ENCODE measurements around the gene ZNF280D.

Gene ZNF280D

DNA sequence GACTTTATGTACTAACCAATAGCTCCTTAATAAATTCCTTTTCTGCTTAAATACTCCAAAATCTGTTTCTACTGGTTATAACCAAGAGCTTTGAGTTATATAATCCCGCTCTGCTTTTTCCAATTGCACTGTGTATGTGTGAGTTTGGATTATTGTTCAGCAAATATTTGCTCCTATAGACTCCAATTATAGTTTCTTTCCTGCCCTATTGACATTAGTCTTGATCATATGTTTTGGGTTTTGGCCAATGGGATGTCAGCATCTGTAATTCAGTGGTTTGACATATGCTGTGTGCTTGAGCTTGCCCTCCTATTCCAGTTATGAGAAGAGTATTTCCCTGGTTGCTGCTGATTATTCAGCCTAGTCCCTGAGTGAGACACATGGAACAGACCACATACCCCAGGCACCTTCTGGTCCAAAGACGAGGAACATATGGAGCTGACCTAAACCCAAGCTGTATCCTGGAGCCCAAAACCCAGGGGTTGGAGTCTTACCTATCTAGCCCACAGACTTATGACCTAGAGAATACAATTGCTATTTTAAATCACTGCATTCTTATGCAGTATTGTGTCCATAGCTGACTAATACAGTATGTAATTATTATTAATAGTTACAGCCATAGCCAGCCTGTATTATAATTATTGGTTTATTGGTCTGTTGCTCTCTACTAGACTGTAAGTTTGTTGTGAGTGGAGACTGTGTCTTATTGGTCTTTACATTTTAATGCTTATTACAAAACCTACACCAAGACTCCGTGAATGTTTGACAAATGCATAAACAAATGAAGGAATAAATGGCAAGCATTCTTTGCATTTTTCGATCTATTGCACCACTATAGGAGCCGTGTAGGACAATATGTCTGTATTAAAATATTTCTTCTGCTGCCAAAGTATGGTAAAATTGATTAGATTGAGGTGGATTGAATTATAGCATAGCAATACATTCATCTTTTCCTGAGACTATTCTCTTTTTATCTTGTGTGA, 11.7 kb upstream of the ZNF280D start:
- TF ChIP-seq, protein P1, sequence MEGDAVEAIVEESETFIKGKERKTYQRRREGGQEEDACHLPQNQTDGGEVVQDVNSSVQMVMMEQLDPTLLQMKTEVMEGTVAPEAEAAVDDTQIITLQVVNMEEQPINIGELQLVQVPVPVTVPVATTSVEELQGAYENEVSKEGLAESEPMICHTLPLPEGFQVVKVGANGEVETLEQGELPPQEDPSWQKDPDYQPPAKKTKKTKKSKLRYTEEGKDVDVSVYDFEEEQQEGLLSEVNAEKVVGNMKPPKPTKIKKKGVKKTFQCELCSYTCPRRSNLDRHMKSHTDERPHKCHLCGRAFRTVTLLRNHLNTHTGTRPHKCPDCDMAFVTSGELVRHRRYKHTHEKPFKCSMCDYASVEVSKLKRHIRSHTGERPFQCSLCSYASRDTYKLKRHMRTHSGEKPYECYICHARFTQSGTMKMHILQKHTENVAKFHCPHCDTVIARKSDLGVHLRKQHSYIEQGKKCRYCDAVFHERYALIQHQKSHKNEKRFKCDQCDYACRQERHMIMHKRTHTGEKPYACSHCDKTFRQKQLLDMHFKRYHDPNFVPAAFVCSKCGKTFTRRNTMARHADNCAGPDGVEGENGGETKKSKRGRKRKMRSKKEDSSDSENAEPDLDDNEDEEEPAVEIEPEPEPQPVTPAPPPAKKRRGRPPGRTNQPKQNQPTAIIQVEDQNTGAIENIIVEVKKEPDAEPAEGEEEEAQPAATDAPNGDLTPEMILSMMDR (IDR thresholded peaks at IDR 0.05; ENCODE audit: low read depth, low read length), result no peak
- TF ChIP-seq MYC (IDR thresholded peaks at IDR 0.05; ENCODE audit: low read depth, low read length) (no peak), POLR2A (IDR thresholded peaks at IDR 0.05; ENCODE audit: extremely low read depth, insufficient read length) (no peak)
- TF ChIP-seq, protein P2, sequence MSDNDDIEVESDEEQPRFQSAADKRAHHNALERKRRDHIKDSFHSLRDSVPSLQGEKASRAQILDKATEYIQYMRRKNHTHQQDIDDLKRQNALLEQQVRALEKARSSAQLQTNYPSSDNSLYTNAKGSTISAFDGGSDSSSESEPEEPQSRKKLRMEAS (IDR thresholded peaks at IDR 0.05; ENCODE audit: low read depth, low read length), result no peak
- H3K4me3 ChIP-seq (ENCODE audit: low read depth, low read length), result no peak overlapping the region
- no peak for DNase-seq (ENCODE audit: low read depth)

DNA sequence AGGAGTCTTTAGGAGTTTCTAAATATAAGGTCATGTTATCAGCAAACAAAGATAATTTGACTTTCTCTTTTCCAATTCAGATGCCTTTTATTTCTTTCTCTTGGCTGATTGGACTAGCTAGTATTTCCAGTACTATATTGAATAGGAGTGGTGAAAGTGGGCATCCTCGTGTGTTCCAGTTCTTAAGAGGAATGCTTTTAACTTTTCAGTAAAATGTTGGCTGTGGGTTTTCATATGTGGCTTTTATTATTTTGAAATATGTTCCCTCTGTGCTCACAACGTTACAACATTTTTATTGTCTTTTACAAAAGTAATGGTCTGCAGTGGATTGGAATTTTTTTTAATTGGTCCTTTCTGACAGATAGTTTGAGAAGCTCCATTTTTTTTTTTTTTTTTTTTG, 8.2 kb upstream of the ZNF280D start:
- DNase-seq (ENCODE audit: low read depth), result no peak
- H3K4me3 ChIP-seq (ENCODE audit: low read depth, low read length), result no peak overlapping the region
- TF ChIP-seq MYC (IDR thresholded peaks at IDR 0.05; ENCODE audit: low read depth, low read length), result no peak
- TF ChIP-seq, protein P2 (IDR thresholded peaks at IDR 0.05; ENCODE audit: low read depth, low read length), result no peak
- TF ChIP-seq, protein P1 (IDR thresholded peaks at IDR 0.05; ENCODE audit: low read depth, low read length), result no peak
- no peak for TF ChIP-seq POLR2A (IDR thresholded peaks at IDR 0.05; ENCODE audit: extremely low read depth, insufficient read length)

DNA sequence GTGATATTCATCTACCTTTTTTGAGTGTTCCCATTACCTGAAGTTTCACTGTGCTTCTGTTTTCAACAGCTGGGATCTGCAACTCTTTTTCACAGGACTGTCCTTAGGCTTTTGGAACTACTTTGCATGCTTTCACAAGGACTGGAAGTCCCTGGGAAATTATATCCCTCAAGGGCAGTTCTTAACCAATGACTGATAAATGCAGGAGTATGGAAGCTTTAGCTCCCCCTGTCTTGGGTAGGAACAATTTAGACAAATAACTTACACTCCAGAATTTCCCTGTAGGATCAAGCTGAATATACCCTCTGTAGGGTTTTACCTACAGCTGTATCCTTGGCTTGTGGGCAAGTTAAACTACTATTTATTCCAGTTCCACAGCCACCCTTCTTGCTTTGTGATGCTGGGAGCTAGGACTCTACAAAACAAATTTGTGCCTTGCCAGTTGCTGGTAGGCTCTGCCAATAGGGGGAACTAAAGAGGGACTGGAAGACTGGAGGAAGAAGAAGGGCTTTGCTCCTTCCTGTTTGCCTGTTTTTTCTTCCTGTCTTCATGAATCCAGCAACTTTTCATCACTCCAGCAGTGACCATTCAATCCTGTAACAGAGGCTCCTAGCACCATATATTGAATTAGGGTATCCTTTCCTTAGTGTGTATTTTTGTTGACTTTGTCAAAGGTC, 6.8 kb upstream of the ZNF280D start:
- TF ChIP-seq, protein P2 (IDR thresholded peaks at IDR 0.05; ENCODE audit: low read depth, low read length), result no peak
- TF ChIP-seq MYC (IDR thresholded peaks at IDR 0.05; ENCODE audit: low read depth, low read length), result no peak
- no peak for TF ChIP-seq POLR2A (IDR thresholded peaks at IDR 0.05; ENCODE audit: extremely low read depth, insufficient read length)
- TF ChIP-seq, protein P1 (IDR thresholded peaks at IDR 0.05; ENCODE audit: low read depth, low read length), result no peak
- no peak overlapping the region for H3K4me3 ChIP-seq (ENCODE audit: low read depth, low read length)
- DNase-seq (ENCODE audit: low read depth), result peak; percentile 36

DNA sequence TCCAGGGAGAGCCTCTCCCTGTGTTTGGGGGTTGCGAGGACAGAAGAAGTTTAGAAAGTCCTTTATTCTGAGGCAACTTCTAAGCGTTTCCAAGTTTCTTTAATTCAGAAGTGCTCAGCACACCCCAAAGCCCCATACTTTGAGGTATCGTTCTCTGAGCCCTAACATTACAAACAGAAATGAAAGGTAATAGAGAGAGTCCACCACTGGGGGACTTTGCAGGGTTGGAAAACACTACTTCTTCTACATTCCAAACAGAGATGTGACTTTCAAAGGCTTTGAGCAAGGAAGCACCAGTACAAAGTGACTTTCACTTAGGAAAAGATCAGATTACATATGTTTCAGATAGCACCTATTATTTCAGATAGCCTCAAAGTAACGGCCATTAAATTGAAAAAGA, 6.2 kb upstream of the ZNF280D start:
- no peak overlapping the region for H3K4me3 ChIP-seq (ENCODE audit: low read depth, low read length)
- no peak for DNase-seq (ENCODE audit: low read depth)
- TF ChIP-seq, protein P1 (IDR thresholded peaks at IDR 0.05; ENCODE audit: low read depth, low read length), result no peak
- TF ChIP-seq, protein P2 (IDR thresholded peaks at IDR 0.05; ENCODE audit: low read depth, low read length), result no peak
- TF ChIP-seq POLR2A (IDR thresholded peaks at IDR 0.05; ENCODE audit: extremely low read depth, insufficient read length) (no peak), MYC (IDR thresholded peaks at IDR 0.05; ENCODE audit: low read depth, low read length) (no peak)

DNA sequence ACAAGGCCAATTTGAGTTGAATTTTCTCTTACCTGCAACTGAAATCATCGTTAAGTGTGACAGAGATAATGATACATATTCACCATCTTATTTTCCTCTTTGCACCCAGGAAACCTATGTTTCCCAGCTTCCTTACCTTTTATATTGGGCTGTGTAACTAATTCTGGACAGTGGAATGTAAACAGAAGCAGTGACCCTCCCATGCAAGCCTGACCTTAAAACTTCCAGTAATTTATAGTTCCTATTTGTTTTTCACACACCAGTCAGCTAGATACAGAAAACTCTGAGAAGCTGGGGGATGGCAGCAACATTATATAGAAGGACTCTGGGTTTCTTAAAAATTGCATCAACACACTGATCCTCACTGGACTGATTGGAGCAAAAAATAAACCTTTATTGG, 4.5 kb upstream of the ZNF280D start:
- DNase-seq (ENCODE audit: low read depth), result no peak
- TF ChIP-seq, protein P1 (IDR thresholded peaks at IDR 0.05; ENCODE audit: low read depth, low read length), result no peak
- no peak for TF ChIP-seq POLR2A (IDR thresholded peaks at IDR 0.05; ENCODE audit: extremely low read depth, insufficient read length)
- no peak for TF ChIP-seq MYC (IDR thresholded peaks at IDR 0.05; ENCODE audit: low read depth, low read length)
- TF ChIP-seq, protein P2 (IDR thresholded peaks at IDR 0.05; ENCODE audit: low read depth, low read length), result no peak
- no peak overlapping the region for H3K4me3 ChIP-seq (ENCODE audit: low read depth, low read length)

Data from NB4 (cell line).